ENCODE data around the gene RABAC1. TPM values are rescaled to one million over a fixed set of nuclear protein-coding genes. Genes with fewer than 3 reads are reported as not detected.

Gene RABAC1
- total and polyA plus RNA-seq, 2 donors (not counting 3 experiments of a cell fraction or from before 2014, with no cell fraction given): 178 to 591 TPM

DNA sequence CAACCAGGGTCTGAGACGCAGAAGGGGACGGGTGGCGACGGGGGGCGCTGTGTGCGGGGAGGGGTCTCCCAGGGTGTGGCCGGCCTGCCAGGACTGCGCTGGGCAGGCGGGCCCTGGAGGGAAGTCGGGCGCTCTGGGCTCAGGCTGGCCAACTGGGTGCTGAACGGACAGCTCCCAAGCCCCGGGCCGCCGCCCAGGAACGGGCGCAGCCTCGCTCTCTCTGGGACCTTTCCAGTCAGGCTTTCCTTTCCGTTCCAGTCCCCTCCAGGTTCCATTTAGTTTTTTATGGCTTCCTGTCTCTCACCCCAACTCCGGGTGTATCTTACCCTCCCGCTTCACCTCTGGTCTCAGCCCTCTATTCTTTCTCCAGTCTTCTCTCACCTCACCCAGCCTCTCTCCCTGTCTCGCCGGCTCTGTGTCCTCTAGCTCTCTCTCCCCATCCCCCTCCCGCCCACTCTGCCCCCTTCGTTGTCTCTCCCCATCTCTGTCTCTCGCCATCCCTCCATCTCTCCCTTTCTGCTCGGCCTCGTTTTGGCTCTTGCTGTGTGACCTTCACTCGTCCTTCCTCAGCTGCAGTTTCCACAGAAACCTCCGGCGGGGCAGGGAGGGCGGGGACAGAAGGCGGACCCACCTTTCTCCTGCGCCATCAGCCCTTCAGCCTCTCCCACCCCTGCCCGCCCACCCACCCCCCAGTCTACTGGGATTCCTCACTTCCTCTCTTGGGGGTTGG lies 38.2 kb upstream of the RABAC1 start:
- POLR2A ChIA-PET: no interaction called here
- no peak overlapping the region for H3K9ac ChIP-seq (replicated peaks; ENCODE audit: extremely low read depth, insufficient read depth, low read length)
- no peaks in the 10 kb centered on the region for H3K79me2 ChIP-seq (ENCODE audit: control insufficient read depth, insufficient read depth, low read length)
- TF ChIP-seq EZH2 (IDR thresholded peaks at IDR 0.05; ENCODE audit: borderline replicate concordance, low read depth, low read length, severe bottlenecking) (no peak), FOS (IDR thresholded peaks at IDR 0.05; ENCODE audit: borderline replicate concordance, insufficient read depth, low read length) (no peak), MYC (IDR thresholded peaks at IDR 0.05; ENCODE audit: low read depth, low read length) (no peak), POLR2A (IDR thresholded peaks at IDR 0.05; ENCODE audit: low read depth, low read length) (no peak), JUN (IDR thresholded peaks at IDR 0.05; ENCODE audit: borderline replicate concordance, insufficient read depth, insufficient read length, low read depth) (no peak), GATA2 (IDR thresholded peaks at IDR 0.05; ENCODE audit: insufficient read depth, insufficient read length, low read depth, low read length) (no peak), POLR2AphosphoS5 (IDR thresholded peaks at IDR 0.05; ENCODE audit: insufficient read depth, low read depth, low read length) (no peak)
- TF ChIP-seq, protein P1, sequence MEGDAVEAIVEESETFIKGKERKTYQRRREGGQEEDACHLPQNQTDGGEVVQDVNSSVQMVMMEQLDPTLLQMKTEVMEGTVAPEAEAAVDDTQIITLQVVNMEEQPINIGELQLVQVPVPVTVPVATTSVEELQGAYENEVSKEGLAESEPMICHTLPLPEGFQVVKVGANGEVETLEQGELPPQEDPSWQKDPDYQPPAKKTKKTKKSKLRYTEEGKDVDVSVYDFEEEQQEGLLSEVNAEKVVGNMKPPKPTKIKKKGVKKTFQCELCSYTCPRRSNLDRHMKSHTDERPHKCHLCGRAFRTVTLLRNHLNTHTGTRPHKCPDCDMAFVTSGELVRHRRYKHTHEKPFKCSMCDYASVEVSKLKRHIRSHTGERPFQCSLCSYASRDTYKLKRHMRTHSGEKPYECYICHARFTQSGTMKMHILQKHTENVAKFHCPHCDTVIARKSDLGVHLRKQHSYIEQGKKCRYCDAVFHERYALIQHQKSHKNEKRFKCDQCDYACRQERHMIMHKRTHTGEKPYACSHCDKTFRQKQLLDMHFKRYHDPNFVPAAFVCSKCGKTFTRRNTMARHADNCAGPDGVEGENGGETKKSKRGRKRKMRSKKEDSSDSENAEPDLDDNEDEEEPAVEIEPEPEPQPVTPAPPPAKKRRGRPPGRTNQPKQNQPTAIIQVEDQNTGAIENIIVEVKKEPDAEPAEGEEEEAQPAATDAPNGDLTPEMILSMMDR (IDR thresholded peaks at IDR 0.05; ENCODE audit: extremely low read depth in 1 of 2, insufficient read depth in 1 of 2, low read depth in 1 of 2, low read length in 2 of 2): no peak
- TF ChIP-seq, protein P2, sequence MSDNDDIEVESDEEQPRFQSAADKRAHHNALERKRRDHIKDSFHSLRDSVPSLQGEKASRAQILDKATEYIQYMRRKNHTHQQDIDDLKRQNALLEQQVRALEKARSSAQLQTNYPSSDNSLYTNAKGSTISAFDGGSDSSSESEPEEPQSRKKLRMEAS (IDR thresholded peaks at IDR 0.05; ENCODE audit: insufficient read depth, insufficient read length): no peak
- CTCF ChIA-PET: interaction anchor here (0.6 to 2.0 kb wide), 5 partner anchors 10 to 234 kb away, joined by 3 to 9 read pairs (median 5); no protein-coding TSS in a partner anchor
- peaks cover 19 to 35% of the 10 kb centered on the region in 2 experiments for H3K27me3 ChIP-seq (ENCODE audit: control insufficient read depth in 2 of 2, insufficient read depth in 2 of 2, low read length in 2 of 2)
- dilution Hi-C loops (cut with MboI; ENCODE audit: extremely low pct_ligation_motif_present, low sequenced_read_pairs): no loop called here
- FAIRE-seq (peak; percentile 55), DNase-seq (ENCODE audit: low read depth, low spot score) (no peak)
- no peaks in the 10 kb centered on the region for H3K36me3 ChIP-seq (ENCODE audit: control insufficient read depth in 2 of 2, extremely low read depth in 1 of 2, insufficient read depth in 2 of 2, low read length in 2 of 2)
- no TSS peak for BruUV-seq (replicated peaks)
- H3K9me3 ChIP-seq (replicated peaks; ENCODE audit: control insufficient read depth, insufficient read depth, low read length): no peaks in the 10 kb centered on the region
- H3K9me1 ChIP-seq (replicated peaks; ENCODE audit: control insufficient read depth, extremely low read depth, insufficient read depth, low read length): no peaks in the 10 kb centered on the region
- H2AFZ ChIP-seq (ENCODE audit: low read depth, low read length): no peak overlapping the region
- no peak overlapping the region for H3K27ac ChIP-seq (ENCODE audit: insufficient read depth, low read depth, low read length)
- intact Hi-C loops (cut with micrococcal nuclease): no loop called here
- no peaks in the 10 kb centered on the region for H3K4me1 ChIP-seq (ENCODE audit: control insufficient read depth, extremely low read depth, insufficient read depth, low read length)
- no peak overlapping the region for H3K4me3 ChIP-seq (replicated peaks in 1 of 3; ENCODE audit: insufficient read depth in 1 of 3, low read depth in 1 of 3, low read length in 3 of 3)
- no peaks in the 10 kb centered on the region for H4K20me1 ChIP-seq (replicated peaks; ENCODE audit: control insufficient read depth, extremely low read depth, insufficient read depth, low read length)
- no peak overlapping the region for H3K4me2 ChIP-seq (ENCODE audit: insufficient read depth, low read length)

Data from endothelial cell of umbilical vein (primary cell).